HEK293 (cell line): ENCODE results near the gene TMEM81.

Experiments used
- BCL11A ChIP-seq: fragments of 450-650 bp; formaldehyde crosslinking; IDR thresholded peaks from 2 replicates; pipeline ENCODE4 v1.5.1; 2016; ENCODE audit warnings: low read depth, missing biosample characterization, missing genetic modification characterization
- GFI1B ChIP-seq: fragments of 450-650 bp; formaldehyde crosslinking; IDR thresholded peaks from 2 replicates; pipeline ENCODE4 v1.5.1; 2016; ENCODE audit warnings: missing biosample characterization, missing genetic modification characterization
- ZNF133 ChIP-seq: fragments of 450-650 bp; formaldehyde crosslinking; IDR thresholded peaks from 2 replicates; pipeline ENCODE4 v1.5.1; 2016; ENCODE audit warnings: missing biosample characterization, missing genetic modification characterization
- ZNF140 ChIP-seq: fragments of 450-650 bp; formaldehyde crosslinking; IDR thresholded peaks from 2 replicates; pipeline ENCODE4 v1.5.1; 2016; ENCODE audit warnings: missing biosample characterization, missing genetic modification characterization
- ZNF221 ChIP-seq: fragments of 450-650 bp; formaldehyde crosslinking; IDR thresholded peaks from 2 replicates; pipeline ENCODE4 v1.5.1; 2017; ENCODE audit warnings: missing biosample characterization, missing genetic modification characterization, borderline replicate concordance
- ZNF394 ChIP-seq: fragments of 450-650 bp; formaldehyde crosslinking; IDR thresholded peaks from 2 replicates; pipeline ENCODE4 v1.5.1; 2016; ENCODE audit warnings: missing biosample characterization, missing genetic modification characterization, mild to moderate bottlenecking, moderate library complexity, borderline replicate concordance
- ZNF701 ChIP-seq: fragments of 450-650 bp; formaldehyde crosslinking; IDR thresholded peaks from 2 replicates; pipeline ENCODE4 v1.5.1; 2016; ENCODE audit warnings: missing biosample characterization, missing genetic modification characterization
- TF ChIP-seq, protein P1 (sequence below): fragments of 450-650 bp; formaldehyde crosslinking; IDR thresholded peaks from 2 replicates; pipeline ENCODE4 v1.5.1; 2016; ENCODE audit warnings: missing biosample characterization, missing genetic modification characterization
- TF ChIP-seq, protein P2 (sequence below): fragments of 450-650 bp; formaldehyde crosslinking; IDR thresholded peaks from 2 replicates; pipeline ENCODE4 v1.5.1; 2017; ENCODE audit warnings: missing biosample characterization, missing genetic modification characterization

DNA sequence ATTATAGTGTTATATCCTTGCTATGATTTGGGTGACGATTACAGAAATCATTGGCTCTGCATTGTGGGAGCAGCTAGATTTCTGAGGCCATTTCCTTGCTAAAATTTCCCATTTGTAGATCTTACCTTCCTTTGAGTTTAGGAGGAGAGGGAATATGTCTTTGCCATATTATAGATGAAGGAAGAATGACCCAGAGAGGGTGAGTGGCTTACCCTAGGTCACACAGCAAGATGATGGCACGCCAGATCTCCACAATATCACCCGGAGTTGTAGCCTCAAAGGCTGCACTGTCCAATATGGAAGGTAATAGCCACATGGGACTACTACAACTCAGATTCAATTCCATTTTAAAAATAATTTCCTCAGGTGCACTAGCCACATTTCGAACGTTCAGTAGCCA is 31.0 kb downstream of the TMEM81 start:
- no peak for TF ChIP-seq ZNF394
- no peak for TF ChIP-seq GFI1B (tag by site-specific recombination)
- TF ChIP-seq, protein P1, sequence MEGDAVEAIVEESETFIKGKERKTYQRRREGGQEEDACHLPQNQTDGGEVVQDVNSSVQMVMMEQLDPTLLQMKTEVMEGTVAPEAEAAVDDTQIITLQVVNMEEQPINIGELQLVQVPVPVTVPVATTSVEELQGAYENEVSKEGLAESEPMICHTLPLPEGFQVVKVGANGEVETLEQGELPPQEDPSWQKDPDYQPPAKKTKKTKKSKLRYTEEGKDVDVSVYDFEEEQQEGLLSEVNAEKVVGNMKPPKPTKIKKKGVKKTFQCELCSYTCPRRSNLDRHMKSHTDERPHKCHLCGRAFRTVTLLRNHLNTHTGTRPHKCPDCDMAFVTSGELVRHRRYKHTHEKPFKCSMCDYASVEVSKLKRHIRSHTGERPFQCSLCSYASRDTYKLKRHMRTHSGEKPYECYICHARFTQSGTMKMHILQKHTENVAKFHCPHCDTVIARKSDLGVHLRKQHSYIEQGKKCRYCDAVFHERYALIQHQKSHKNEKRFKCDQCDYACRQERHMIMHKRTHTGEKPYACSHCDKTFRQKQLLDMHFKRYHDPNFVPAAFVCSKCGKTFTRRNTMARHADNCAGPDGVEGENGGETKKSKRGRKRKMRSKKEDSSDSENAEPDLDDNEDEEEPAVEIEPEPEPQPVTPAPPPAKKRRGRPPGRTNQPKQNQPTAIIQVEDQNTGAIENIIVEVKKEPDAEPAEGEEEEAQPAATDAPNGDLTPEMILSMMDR = no peak
- TF ChIP-seq ZNF133 (tag by site-specific recombination) = no peak
- TF ChIP-seq, protein P2, sequence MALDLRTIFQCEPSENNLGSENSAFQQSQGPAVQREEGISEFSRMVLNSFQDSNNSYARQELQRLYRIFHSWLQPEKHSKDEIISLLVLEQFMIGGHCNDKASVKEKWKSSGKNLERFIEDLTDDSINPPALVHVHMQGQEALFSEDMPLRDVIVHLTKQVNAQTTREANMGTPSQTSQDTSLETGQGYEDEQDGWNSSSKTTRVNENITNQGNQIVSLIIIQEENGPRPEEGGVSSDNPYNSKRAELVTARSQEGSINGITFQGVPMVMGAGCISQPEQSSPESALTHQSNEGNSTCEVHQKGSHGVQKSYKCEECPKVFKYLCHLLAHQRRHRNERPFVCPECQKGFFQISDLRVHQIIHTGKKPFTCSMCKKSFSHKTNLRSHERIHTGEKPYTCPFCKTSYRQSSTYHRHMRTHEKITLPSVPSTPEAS (tag by site-specific recombination) = no peak
- no peak for TF ChIP-seq BCL11A (tag by site-specific recombination)
- TF ChIP-seq ZNF701 (tag by site-specific recombination) = no peak
- no peak for TF ChIP-seq ZNF221
- no peak for TF ChIP-seq ZNF140 (tag by site-specific recombination)
